K562 (cell line): ENCODE data around the gene MTHFD2. TPM values are rescaled to one million over a fixed set of nuclear protein-coding genes. Genes with fewer than 3 reads are reported as not detected.

ENCODE experiments used
- ATAC-seq: fragments of 200-7000 bp; cut with Tn5 transposase; 3 replicates; pipeline ENCODE4 v1.9.1; 2020; ENCODE audit warnings: moderate library complexity
- BruUV-seq: library from RNA; stranded (reverse); fragments of 400-500 nt; replicated peaks from 2 replicates; lab custom pipeline; 2021; lab: Mats Ljungman, UMichigan
- CTCF ChIA-PET: fragments of 300-600 bp; formaldehyde crosslinking; extraction: SDS; loops from one replicate; lab custom pipeline; 2021; ENCODE audit warnings: low intra/inter-chr PET ratio; lab: Yijun Ruan, JAX
- POLR2A ChIA-PET: fragments of 300-600, 350-650 bp; sonication (Branson Sonifier 250); formaldehyde crosslinking; extraction: SDS; loops from one replicate; lab custom pipeline; 2021; ENCODE audit warnings: antibody characterized with exemption, inconsistent platforms; lab: Yijun Ruan, JAX
- DNase-seq, 4 experiments: peaks; one replicate each; pipeline versions ENCODE4 v3.0.0 to v3.0.0-alpha.2; 2011 to 2018; ENCODE audit warnings: low spot score in 3 of 4, mixed read lengths in 3 of 4; ENCODE audit errors: extremely low read depth in 1 of 4
- FAIRE-seq: peaks from 2 replicates; lab custom pipeline; 2011; peaks lifted over from hg19 to GRCh38; lab: Jason Lieb, UNC
- H2AFZ ChIP-seq: 2 replicates; pipeline ENCODE4 v1.6.0; 2011; ENCODE audit warnings: low read depth, low read length, control low read depth, inconsistent platforms
- H3K27ac ChIP-seq: fragments of 200-600 bp; 3 replicates; pipeline ENCODE4 v1.8.0; 2011; ENCODE audit warnings: low read depth, mild to moderate bottlenecking, control low read depth, inconsistent platforms, low read length, moderate library complexity, mixed read lengths; ENCODE audit errors: extremely low read depth
- H3K27me3 ChIP-seq, 2 experiments: fragments of 300-600 bp in 1 of 2; 2 replicates in 1 of 2; 3 replicates in 1 of 2; pipeline versions ENCODE4 v1.6.0 to v1.8.0; 2011; ENCODE audit warnings: inconsistent platforms in 2 of 2, low read length in 2 of 2, mild to moderate bottlenecking in 1 of 2, mixed read lengths in 1 of 2, moderate library complexity in 1 of 2; ENCODE audit not compliant: control insufficient read depth in 2 of 2, insufficient read depth in 2 of 2
- H3K36me3 ChIP-seq: fragments of 300-600 bp; 3 replicates; pipeline ENCODE4 v1.8.0; 2011; ENCODE audit warnings: mild to moderate bottlenecking, low read length, inconsistent platforms; ENCODE audit not compliant: control insufficient read depth, insufficient read depth
- H3K4me1 ChIP-seq, 2 experiments: fragments of 200-600 bp in 1 of 2; replicated peaks in 1 of 2; 2 replicates in 1 of 2; 3 replicates in 1 of 2; pipeline versions ENCODE4 v1.5.1 to v1.8.0; 2011; ENCODE audit warnings: inconsistent platforms in 2 of 2, low read length in 2 of 2, mild to moderate bottlenecking in 1 of 2, mixed read lengths in 1 of 2, moderate library complexity in 1 of 2; ENCODE audit not compliant: control insufficient read depth in 2 of 2, insufficient read depth in 2 of 2
- H3K4me2 ChIP-seq: 2 replicates; pipeline ENCODE4 v1.6.1; 2011; ENCODE audit warnings: low read length, control low read depth, inconsistent platforms, mixed read lengths; ENCODE audit not compliant: insufficient read depth
- H3K4me3 ChIP-seq: fragments of 200-600 bp; sonication (generic), shearing (Covaris generic); 2 replicates; pipeline ENCODE4 v1.5.1; 2016; ENCODE audit warnings: control low read depth, inconsistent platforms
- H3K79me2 ChIP-seq: fragments of 200-600 bp; 3 replicates; pipeline ENCODE4 v1.8.0; 2011; ENCODE audit warnings: low read length, inconsistent platforms; ENCODE audit not compliant: control insufficient read depth, insufficient read depth
- H3K9ac ChIP-seq, 2 experiments: 2 replicates each; pipeline versions ENCODE4 v1.6.0 to v1.6.1; 2011; ENCODE audit warnings: low read depth in 2 of 2, low read length in 2 of 2, control low read depth in 1 of 2, inconsistent platforms in 1 of 2, mild to moderate bottlenecking in 1 of 2, mixed read lengths in 1 of 2; ENCODE audit not compliant: insufficient read depth in 1 of 2
- H3K9me1 ChIP-seq: one replicate; pipeline ENCODE4 v1.6.0; 2011; ENCODE audit warnings: inconsistent platforms, mild to moderate bottlenecking, low read length, moderate library complexity; ENCODE audit not compliant: control insufficient read depth, insufficient read depth
- H3K9me3 ChIP-seq: replicated peaks from 2 replicates; pipeline ENCODE4 v1.5.1; 2011; ENCODE audit warnings: low read depth, low read length, inconsistent platforms; ENCODE audit not compliant: control insufficient read depth, insufficient read depth
- H4K20me1 ChIP-seq: replicated peaks from 2 replicates; pipeline ENCODE4 v1.6.1; 2011; ENCODE audit warnings: low read length, inconsistent platforms, mixed read lengths; ENCODE audit not compliant: control insufficient read depth, insufficient read depth
- POLR2A ChIP-seq: fragments of 450-650 bp; conservative IDR thresholded peaks from 2 replicates; pipeline ENCODE4 v1.6.1; 2016
- RBFOX2 ChIP-seq: fragments of 200-400 bp; formaldehyde crosslinking; IDR thresholded peaks from 2 replicates; pipeline ENCODE4 v1.6.1; 2017; ENCODE audit warnings: low read depth, mild to moderate bottlenecking, low read length, moderate library complexity
- TGIF2 ChIP-seq: sonication (generic); formaldehyde crosslinking; IDR thresholded peaks from 2 replicates; pipeline ENCODE4 v1.8.1; 2022; ENCODE audit warnings: mild to moderate bottlenecking, missing genetic modification reagents, moderate library complexity
- ZNF75A ChIP-seq: fragments of 450-650 bp; formaldehyde crosslinking; IDR thresholded peaks from 2 replicates; pipeline ENCODE4 v1.4.0; 2020; ENCODE audit warnings: mild to moderate bottlenecking
- WGBS: fragments of 100-300 bp; shearing (Covaris generic); methylation state at CpG from one replicate; pipeline ENCODE4 v1.1.6; 2016; ENCODE audit warnings: low coverage, mixed read lengths; ENCODE audit not compliant: insufficient coverage; ENCODE audit errors: missing lambda C conversion rate; 5-methylcytosine and 5-hydroxymethylcytosine counted together
- in situ Hi-C: fragments of 300-500 bp; cut with MboI; formaldehyde crosslinking; loops from 4 replicates; pipeline ENCODE4 v1.15.0; 2018; ENCODE audit warnings: inconsistent platforms, mixed read lengths
- intact Hi-C: fragments of 100-400 bp; cut with micrococcal nuclease; formaldehyde crosslinking; loops from 2 replicates; pipeline ENCODE4 v1.14.2; 2022
- polyA plus RNA-seq, 8 experiments: library from polyadenylated mRNA; depleted of rRNA in 4 of 8; stranded (reverse) in 5 of 8; unstranded in 3 of 8; fragments of >200 nt; fragmentation: Nextera tagmentation in 2 of 8; fragmentation: Illumina TruSeq in 1 of 8; extraction: Ambion mirVana in 2 of 8; extraction: Trizol in 1 of 8; gene quantifications; 2 replicates each; pipeline versions ENCODE4 v1.2.1 to v1.2.3, GENCODE V29; 2011 to 2014; ENCODE audit warnings: inconsistent platforms in 1 of 8, missing spikeins in 1 of 8
- total RNA-seq, 7 experiments: library from RNA; depleted of rRNA in 6 of 7; stranded (reverse); fragments of >200 nt in 6 of 7; fragmentation: Illumina TruSeq in 2 of 7; extraction: Trizol in 2 of 7; gene quantifications; 2 replicates each; pipeline versions ENCODE4 v1.2.1 to v1.2.3, GENCODE V29; 2011 to 2021; ENCODE audit warnings: low replicate concordance in 1 of 7

The MTHFD2 gene
- total and polyA plus RNA-seq, 9 of the 15 experiments (the other 6 are each of a cell fraction or from before 2014, with no cell fraction given), result 113 to 520 (median 234) TPM

GRCh38 chr2:74204436-74204835, 6.0 kb downstream of the MTHFD2 start:
- 74% methylated on average over 3 of the region's 3 CpGs for WGBS
- DNase-seq (no peak), ATAC-seq (peak; percentile 2; the same call in 1 of the 3 replicates), FAIRE-seq (no peak)
- Histone ChIP-seq H3K27me3 (no peaks in the 10 kb centered on the region), H3K79me2 (peaks cover 93% of the 10 kb centered on the region), H3K36me3 (peaks cover 94% of the 10 kb centered on the region), H3K27ac (no peak overlapping the region), H4K20me1 (peaks cover 47% of the 10 kb centered on the region), H3K4me3 (no peak overlapping the region), H3K9ac (peak overlapping the region in 1 of 2 experiments; percentile 27; a peak in 1 of 4 replicates), H3K9me3 (no peaks in the 10 kb centered on the region), H3K9me1 (peaks cover 9% of the 10 kb centered on the region), H3K4me1 (peaks cover 17 to 38% of the 10 kb centered on the region in 2 experiments), H3K4me2 (no peak overlapping the region), H2AFZ (no peak overlapping the region)
- ChIA-PET CTCF (no interaction called here), POLR2A (interaction anchor here (0.7 to 5.9 kb wide), 6 partner anchors 12 to 61 kb away, joined by 3 to 62 read pairs (median 3); no protein-coding TSS in a partner anchor)
- in situ Hi-C loops, result no loop called here
- no peak for TF ChIP-seq ZNF75A (CRISPR knock-in tag)
- 0 out of 2 replicates have a peak, but pooled peaks have one; percentile 21 for TF ChIP-seq POLR2A
- no TSS peak for BruUV-seq
- intact Hi-C loops, result no loop called here

DNA sequence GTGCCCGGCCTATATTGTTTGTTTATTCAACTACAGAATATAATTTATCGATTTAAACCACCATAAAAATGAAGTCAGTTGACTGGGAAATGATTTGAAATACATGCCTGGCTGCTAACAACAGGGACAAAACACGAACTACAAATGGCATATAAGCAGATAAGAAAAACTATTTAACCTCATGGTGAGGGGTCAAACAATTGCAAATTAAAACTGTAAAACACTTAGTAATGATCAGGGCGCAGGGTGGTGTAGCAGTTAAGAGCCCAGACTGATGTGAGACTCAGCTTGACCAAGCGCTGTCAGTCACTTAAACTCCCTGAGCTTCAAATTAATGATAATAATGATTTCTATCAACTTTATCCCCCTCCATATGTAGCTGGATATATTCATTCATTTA, 6.7 kb downstream of the MTHFD2 start:
- peak overlapping the region; percentile 10 to 12; a peak in 2 of 4 replicates for H3K9ac ChIP-seq
- CTCF ChIA-PET, result interaction anchor here (0.7 kb wide), 1 partner anchor 207 kb away, joined by 3 read pairs; no protein-coding TSS in a partner anchor
- intact Hi-C loops, result no loop called here
- DNase-seq (no peak), FAIRE-seq (no peak)
- peaks cover 17 to 38% of the 10 kb centered on the region in 2 experiments for H3K4me1 ChIP-seq
- H3K79me2 ChIP-seq, result peaks cover 93% of the 10 kb centered on the region
- no peaks in the 10 kb centered on the region for H3K27me3 ChIP-seq
- no peak overlapping the region for H2AFZ ChIP-seq
- TF ChIP-seq TGIF2 (CRISPR knock-in tag) (no peak), RBFOX2 (0 out of 2 replicates have a peak, but pooled peaks have one; percentile 39)
- TF ChIP-seq, all 486 proteins: peak for 1
- peaks cover 42% of the 10 kb centered on the region for H4K20me1 ChIP-seq
- ATAC-seq, result peak; percentile 9; the same call in 2 of the 3 replicates
- BruUV-seq, result no TSS peak
- peak overlapping the region; percentile 78; the same call in 2 of the 3 replicates for H3K27ac ChIP-seq
- POLR2A ChIA-PET, result interaction anchor here (0.9 to 5.9 kb wide), 8 partner anchors 8 to 76 kb away, joined by 3 to 62 read pairs (median 6); partner anchors contain the start of gene MOB1A
- 66% methylated on average over 5 of the region's 5 CpGs for WGBS
- H3K9me1 ChIP-seq, result peaks cover 9% of the 10 kb centered on the region
- no peaks in the 10 kb centered on the region for H3K9me3 ChIP-seq
- no peak overlapping the region for H3K4me3 ChIP-seq
- H3K4me2 ChIP-seq, result no peak overlapping the region
- H3K36me3 ChIP-seq, result peaks cover 96% of the 10 kb centered on the region
- in situ Hi-C loops, result no loop called here
